ENCODE data around the gene SMPD2.

DNA sequence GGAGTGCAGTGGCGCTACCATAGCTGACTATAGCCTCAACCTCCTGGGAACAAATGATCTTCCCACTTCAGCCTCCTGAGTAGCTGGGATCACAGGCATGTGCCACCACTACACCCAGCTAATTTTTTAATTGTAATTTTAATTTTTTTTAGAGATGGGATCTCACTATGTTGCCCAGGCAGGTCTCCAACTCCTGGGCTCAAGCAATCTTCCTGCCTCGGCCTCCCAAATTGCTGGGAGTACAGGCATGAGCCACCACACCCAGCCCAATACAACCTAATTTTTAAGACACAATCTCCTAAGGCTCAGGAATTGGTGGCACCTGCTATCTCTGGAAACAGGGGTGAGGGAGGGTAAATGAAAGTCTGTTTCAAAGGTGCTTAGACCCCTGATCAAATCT, 36.7 kb downstream of the SMPD2 start:
- TF ChIP-seq SIN3A (IDR thresholded peaks at IDR 0.05; ENCODE audit: borderline replicate concordance, insufficient read depth, low read depth, low read length) = no peak
- TF ChIP-seq, protein P1, sequence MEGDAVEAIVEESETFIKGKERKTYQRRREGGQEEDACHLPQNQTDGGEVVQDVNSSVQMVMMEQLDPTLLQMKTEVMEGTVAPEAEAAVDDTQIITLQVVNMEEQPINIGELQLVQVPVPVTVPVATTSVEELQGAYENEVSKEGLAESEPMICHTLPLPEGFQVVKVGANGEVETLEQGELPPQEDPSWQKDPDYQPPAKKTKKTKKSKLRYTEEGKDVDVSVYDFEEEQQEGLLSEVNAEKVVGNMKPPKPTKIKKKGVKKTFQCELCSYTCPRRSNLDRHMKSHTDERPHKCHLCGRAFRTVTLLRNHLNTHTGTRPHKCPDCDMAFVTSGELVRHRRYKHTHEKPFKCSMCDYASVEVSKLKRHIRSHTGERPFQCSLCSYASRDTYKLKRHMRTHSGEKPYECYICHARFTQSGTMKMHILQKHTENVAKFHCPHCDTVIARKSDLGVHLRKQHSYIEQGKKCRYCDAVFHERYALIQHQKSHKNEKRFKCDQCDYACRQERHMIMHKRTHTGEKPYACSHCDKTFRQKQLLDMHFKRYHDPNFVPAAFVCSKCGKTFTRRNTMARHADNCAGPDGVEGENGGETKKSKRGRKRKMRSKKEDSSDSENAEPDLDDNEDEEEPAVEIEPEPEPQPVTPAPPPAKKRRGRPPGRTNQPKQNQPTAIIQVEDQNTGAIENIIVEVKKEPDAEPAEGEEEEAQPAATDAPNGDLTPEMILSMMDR (IDR thresholded peaks at IDR 0.05) = no peak
- TF ChIP-seq POLR2AphosphoS5 (IDR thresholded peaks at IDR 0.05; ENCODE audit: low read depth, low read length) = no peak
